GM18508 (cell line): ENCODE measurements around the gene TUBAL3.
"Not testable (repeated sequence)": the region's sequence is repeated elsewhere in the genome, so short reads cannot be mapped to it uniquely, and the experiment has no call there.

Experiments used
- ATAC-seq: cut with Tn5 transposase; IDR thresholded peaks from one replicate; pipeline ENCODE4 v1.9.1; 2021; ENCODE audit warnings: moderate number of reproducible peaks; ENCODE audit not compliant: insufficient read depth, unreplicated experiment

TUBAL3 gene

GRCh38 chr10:5387169-5387568, 17.5 kb downstream of the TUBAL3 start:
- ATAC-seq: no peak

- ATAC-seq: no peak
Observed at GRCh38 chr10:5385224-5385623, 19.4 kb downstream of the TUBAL3 start.

DNA sequence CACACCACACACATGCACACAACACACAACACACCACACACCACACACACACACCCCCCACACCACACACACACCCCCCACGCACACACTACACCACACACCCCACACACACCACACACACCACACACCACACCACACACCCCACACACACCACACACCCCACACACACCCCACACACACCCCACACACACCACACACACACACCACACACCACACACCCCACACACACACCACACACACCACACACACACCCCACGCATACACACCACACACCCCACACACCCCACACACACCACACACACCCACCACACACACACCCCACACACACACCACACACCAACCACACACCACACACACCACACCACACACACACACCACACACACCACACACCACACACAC, 23.4 kb downstream of the TUBAL3 start:
- ATAC-seq: no peak

DNA sequence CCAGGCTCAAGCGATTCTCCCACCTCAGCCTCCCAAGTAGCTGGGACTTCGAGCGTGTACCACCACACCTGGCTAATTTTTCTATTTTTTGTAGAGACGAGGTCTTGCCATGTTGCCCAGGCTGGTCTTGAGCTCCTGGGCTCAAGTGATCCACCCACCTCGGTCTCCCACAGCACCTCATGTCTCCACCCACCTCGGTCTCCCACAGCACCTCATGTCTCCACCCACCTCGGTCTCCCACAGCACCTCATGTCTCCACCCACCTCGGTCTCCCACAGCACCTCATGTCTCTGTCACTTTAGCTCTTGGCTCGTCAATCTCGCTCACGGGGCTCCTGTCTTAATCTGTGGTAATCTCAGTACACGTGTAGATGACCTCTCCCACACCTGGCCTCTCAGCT, 24.2 kb downstream of the TUBAL3 start:
- not testable (repeated sequence) for ATAC-seq

GRCh38 chr10:5379202-5379601, 25.4 kb downstream of the TUBAL3 start:
- ATAC-seq: not testable (repeated sequence)

DNA sequence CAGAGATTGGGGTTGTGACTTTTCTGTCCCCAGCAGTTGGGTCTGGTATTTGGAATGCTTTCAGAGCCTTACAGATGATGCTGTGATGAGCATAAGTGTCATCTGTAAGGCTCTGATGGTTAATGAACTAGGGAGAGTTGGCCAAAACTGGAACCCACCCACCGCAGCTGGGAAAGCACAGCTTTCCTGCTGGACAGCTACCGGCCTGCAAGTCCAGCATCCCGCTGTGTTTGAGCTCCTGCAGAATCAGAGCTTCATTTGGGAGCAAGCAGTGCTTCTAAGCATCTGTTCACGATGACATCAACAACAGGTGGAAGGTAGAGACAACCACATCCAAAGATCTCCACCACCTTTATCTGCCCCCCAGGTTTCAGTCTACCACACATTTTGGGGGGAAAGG, 28.2 kb downstream of the TUBAL3 start:
- no peak for ATAC-seq

DNA sequence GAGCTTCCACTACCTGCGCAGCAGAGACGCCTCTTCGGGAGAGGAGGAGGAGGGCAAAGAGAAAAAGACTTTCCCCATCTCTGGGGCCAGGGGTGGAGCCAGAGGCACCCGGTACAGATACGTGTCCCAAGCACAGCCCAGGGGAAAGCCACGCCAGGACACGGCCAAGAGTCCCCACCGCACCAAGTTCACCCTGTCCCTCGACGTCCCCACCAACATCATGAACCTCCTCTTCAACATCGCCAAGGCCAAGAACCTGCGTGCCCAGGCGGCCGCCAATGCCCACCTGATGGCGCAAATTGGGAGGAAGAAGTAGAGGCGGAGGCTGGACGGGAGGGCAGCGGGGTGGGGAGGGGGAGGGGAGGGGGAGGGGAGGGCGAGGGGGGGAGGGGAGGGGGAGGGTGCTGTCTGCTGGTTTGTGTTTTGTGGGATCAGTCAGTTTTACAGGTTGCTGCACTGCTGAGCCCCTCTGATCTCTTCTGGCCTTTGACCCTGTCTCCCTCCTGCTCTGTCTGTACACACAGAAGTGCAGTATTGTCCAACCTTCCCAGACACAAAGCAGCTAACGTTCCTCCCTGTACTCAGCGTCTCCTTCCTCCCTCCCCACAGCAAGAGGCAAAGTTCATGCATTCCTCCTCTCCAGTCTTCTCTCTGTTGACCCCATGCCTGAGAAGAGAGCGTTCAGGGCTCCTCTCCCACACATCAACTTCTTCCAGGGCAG, 30.6 kb downstream of the TUBAL3 start:
- no peak for ATAC-seq

DNA sequence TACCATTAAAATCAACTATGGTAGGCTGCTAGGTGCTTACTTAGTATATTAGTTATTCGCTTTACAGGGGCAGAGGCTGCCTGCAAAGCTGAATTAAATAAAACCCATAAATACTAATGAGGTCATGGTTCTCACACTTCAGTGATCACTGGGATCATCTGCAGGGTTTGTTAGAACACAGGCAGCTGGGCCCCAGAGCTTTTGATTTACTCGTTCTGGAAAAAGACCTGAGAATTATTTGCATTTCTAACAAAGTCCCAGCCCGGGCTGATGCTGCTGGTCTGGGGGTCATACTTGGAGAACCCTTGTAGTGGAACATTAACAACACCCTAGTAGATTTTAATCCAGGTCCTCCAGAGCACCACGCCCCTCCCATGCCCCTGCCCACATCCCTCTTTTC, 31.3 kb downstream of the TUBAL3 start:
- no peak for ATAC-seq

DNA sequence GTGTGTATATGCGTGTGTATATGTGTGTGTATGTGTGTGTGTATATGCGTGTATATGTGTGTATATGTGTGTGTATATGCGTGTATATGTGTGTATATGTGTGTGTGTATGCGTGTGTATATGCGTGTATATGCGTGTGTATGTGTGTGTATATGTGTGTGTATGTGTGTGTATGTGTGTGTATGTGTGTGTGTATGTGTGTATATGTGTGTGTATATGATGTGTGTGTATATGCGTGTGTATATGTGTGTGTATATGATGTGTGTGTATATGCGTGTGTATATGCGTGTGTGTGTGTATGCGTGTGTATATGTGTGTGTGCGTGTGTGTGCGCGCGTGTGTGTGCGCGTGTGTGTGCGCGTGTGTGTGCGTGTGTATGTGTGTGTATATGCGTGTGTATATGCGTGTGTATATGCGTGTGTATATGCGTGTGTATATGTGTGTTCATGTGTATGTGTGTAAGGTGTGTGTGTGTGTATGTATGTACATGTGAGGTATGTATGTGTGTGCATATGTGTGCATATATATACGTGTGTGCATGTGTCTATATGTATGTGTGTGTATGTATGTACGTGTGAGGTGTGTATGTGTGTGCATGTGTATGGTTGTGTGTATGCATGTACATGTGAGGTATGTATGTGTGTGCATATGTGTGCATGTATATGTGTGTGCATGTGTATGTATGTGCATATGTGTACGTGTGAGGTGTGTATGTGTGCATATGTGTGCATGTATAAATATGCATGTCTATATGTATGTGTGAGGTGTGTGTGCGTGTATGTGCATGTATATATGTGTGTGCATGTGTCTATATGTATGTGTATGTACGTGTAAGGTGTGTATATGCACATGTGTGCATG, 33.9 kb downstream of the TUBAL3 start:
- no peak for ATAC-seq

DNA sequence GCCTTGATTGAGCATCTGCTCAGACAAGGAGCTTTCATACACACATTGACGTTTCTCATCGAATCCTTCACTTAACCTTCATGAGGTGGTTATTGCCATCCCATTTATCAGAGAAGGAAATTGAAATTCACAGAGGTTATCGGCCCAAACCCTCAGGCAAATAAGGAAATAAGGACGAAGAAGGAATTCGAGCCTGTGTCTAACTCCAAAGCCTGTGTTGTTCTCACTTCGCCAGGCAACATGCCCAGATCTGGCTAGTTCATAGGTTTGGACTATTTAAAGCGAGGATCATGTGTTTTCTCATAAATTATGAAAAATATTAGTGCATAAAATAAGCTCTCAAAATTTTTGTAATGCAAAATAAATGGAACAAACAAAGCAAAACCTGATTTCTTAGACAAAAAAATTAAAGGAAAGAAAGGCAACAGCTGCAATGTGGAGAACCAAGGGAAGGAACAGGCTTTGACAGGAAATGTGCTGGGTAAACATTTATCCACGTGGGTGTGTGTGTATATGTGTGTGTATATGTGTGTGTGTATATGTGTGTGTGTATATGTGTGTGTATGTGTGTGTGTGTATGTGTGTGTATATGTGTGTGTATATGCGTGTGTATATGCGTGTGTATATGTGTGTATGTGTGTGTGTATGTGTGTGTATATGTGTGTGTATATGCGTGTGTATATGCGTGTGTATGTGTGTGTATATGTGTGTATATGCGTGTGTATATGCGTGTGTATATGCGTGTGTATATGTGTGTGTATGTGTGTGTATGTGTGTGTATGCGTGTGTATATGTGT, 35.1 kb downstream of the TUBAL3 start:
- ATAC-seq: no peak

- no peak for ATAC-seq
Observed at GRCh38 chr10:5365928-5366327, 38.7 kb downstream of the TUBAL3 start.

- ATAC-seq: no peak
Observed at GRCh38 chr10:5364890-5365338, 39.7 kb downstream of the TUBAL3 start, which contains the start of gene UCN3. Gene UCN3 (plus strand): TSS chr10:5364966. CDS start chr10:5373721, 8,755 bp downstream.

DNA sequence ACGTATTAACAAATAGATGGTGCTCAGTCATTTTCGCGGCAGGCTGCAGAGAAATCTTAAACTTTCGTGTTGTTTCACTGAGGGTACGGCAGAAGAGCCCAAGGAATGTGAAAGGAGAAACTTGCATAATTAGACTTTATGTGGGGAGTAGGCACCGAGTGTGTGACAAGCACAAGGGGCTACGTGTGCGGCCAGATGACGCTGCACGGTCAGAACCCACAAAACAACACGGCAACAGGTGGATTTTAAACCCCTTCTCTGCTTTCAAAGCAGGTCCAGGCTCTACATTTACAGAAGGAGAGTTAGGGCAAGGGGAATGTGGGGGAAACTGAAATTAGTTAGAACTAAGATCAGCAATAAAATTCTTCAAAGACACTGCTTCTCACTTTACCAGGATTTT, 40.3 kb downstream of the TUBAL3 start:
- no peak for ATAC-seq

- ATAC-seq: no peak
Observed at GRCh38 chr10:5362873-5363272, 41.8 kb downstream of the TUBAL3 start.

GRCh38 chr10:5361966-5362365, 42.7 kb downstream of the TUBAL3 start:
- ATAC-seq: no peak

- ATAC-seq: no peak
Observed at GRCh38 chr10:5360318-5360915, 44.2 kb downstream of the TUBAL3 start.

GRCh38 chr10:5356302-5356763, 48.3 kb downstream of the TUBAL3 start:
- no peak for ATAC-seq

- no peak for ATAC-seq
Observed at GRCh38 chr10:5355594-5356301, 48.9 kb downstream of the TUBAL3 start.

DNA sequence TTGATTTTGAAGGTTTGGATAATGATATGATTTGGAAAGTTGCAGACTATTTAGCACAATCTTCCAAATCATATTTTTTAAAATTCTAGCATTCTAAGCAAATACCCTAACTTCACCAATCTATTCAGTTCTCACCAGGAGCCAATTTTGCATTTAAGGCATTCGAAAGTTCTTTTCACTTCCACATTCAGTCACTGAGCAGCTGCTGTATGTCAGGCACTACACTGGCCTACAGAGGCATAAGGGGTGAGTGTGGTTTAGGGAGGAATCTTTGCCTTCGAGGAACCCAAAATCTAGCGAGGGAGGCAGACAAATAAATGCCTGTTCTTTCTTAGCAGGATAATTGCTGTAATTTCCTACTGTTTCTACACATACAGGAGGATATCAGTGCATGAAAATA, 50.6 kb downstream of the TUBAL3 start:
- no peak for ATAC-seq

DNA sequence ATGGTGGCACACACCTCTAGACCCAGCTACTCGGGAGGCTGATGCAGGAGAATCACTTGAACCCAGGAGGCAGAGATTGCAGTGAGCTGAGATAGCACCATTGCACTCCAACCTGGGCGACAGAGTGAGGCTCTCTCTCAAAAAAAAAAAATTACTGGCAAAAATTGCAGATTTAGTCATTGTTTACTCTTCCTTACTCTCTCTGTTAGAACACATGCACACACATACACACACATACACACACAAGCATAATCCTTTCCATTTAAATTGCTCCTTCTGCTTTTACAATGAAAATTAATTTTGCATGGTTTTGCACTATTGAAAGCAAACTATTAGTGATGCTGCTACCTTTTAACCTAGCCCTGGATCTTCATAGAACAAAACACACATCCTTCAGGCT, 55.3 kb downstream of the TUBAL3 start:
- no peak for ATAC-seq
